AML-193 (cell line): ENCODE results near the gene COL19A1.

Source experiments
- DNase-seq, 2 experiments: peaks; one replicate each; lab custom pipeline; 2025; lab: John Stamatoyannopoulos, UW

COL19A1 gene

GRCh38 chr6:70125602-70126001 is 259.2 kb downstream of the COL19A1 start:
- DNase-seq = no peak

- DNase-seq = no peak
These were observed 263.0 kb downstream of the COL19A1 start for GRCh38 chr6:70129341-70129740.

GRCh38 chr6:70130865-70131264 is 264.5 kb downstream of the COL19A1 start:
- DNase-seq = no peak

GRCh38 chr6:70131528-70131927 is 265.2 kb downstream of the COL19A1 start:
- no peak for DNase-seq

GRCh38 chr6:70133246-70133645 is 266.9 kb downstream of the COL19A1 start:
- no peak for DNase-seq

- DNase-seq = no peak
These were observed 268.2 kb downstream of the COL19A1 start for GRCh38 chr6:70134542-70134941.

GRCh38 chr6:70135219-70136160 is 269.1 kb downstream of the COL19A1 start:
- no peak for DNase-seq

- DNase-seq = no peak
These were observed 270.6 kb downstream of the COL19A1 start for GRCh38 chr6:70136996-70137395.

GRCh38 chr6:70140496-70140895 is 274.1 kb downstream of the COL19A1 start:
- no peak for DNase-seq

- DNase-seq = no peak
These were observed 275.7 kb downstream of the COL19A1 start for GRCh38 chr6:70142034-70142433.

- DNase-seq = no peak
These were observed 278.8 kb downstream of the COL19A1 start for GRCh38 chr6:70145178-70145577.

- no peak for DNase-seq
These were observed 282.9 kb downstream of the COL19A1 start for GRCh38 chr6:70149209-70149788.

GRCh38 chr6:70150521-70150920 is 284.2 kb downstream of the COL19A1 start:
- DNase-seq = no peak

GRCh38 chr6:70151616-70152015 is 285.3 kb downstream of the COL19A1 start:
- no peak for DNase-seq

GRCh38 chr6:70152786-70153185 is 286.4 kb downstream of the COL19A1 start:
- no peak for DNase-seq

- DNase-seq = no peak
These were observed 290.7 kb downstream of the COL19A1 start for GRCh38 chr6:70157086-70157485.

- no peak for DNase-seq
These were observed 293.9 kb downstream of the COL19A1 start for GRCh38 chr6:70160276-70160675.

- DNase-seq = no peak
These were observed 296.6 kb downstream of the COL19A1 start for GRCh38 chr6:70162972-70163371.

- no peak for DNase-seq
These were observed 297.4 kb downstream of the COL19A1 start for GRCh38 chr6:70163795-70164194.

GRCh38 chr6:70164556-70164955 is 298.2 kb downstream of the COL19A1 start:
- no peak for DNase-seq

GRCh38 chr6:70166088-70166958 is 300.0 kb downstream of the COL19A1 start:
- DNase-seq = peak in 1 of 2 experiments; percentile 28

GRCh38 chr6:70168681-70169377 is 302.5 kb downstream of the COL19A1 start:
- no peak for DNase-seq
